ENCODE results near the gene VPS50.

- TF ChIP-seq MAX (IDR thresholded peaks at IDR 0.05): no peak
- TF ChIP-seq EP300 (IDR thresholded peaks at IDR 0.05; ENCODE audit: borderline replicate concordance): no peak
- TF ChIP-seq ZBTB7A (IDR thresholded peaks at IDR 0.05; ENCODE audit: low read depth): no peak
- no peak for TF ChIP-seq RAD21 (IDR thresholded peaks at IDR 0.05; ENCODE audit: low read depth)
- no peak for TF ChIP-seq TAF1 (IDR thresholded peaks at IDR 0.05; ENCODE audit: low read depth)
- no peak for TF ChIP-seq REST (IDR thresholded peaks at IDR 0.05; ENCODE audit: low read depth)
These were observed 33.1 kb downstream of the VPS50 start for GRCh38 chr7:93265220-93265619.
